ENCODE results near the gene SLC25A24.
"Not testable (repeated sequence)": the region's sequence is repeated elsewhere in the genome, so short reads cannot be mapped to it uniquely, and the experiment has no call there.

The SLC25A24 gene

GRCh38 chr1:108193333-108193732, 6.8 kb downstream of the SLC25A24 start:
- DNase-seq: no peak

GRCh38 chr1:108192581-108192980, 7.6 kb downstream of the SLC25A24 start:
- DNase-seq: no peak

GRCh38 chr1:108190686-108191416, 9.3 kb downstream of the SLC25A24 start:
- DNase-seq: no peak

GRCh38 chr1:108190001-108190634, 10.0 kb downstream of the SLC25A24 start:
- no peak for DNase-seq

GRCh38 chr1:108188801-108189200, 11.3 kb downstream of the SLC25A24 start:
- no peak for DNase-seq

GRCh38 chr1:108182959-108183700, 17.0 kb downstream of the SLC25A24 start:
- DNase-seq: no peak

GRCh38 chr1:108179018-108179417, 21.1 kb downstream of the SLC25A24 start:
- no peak for DNase-seq

- not testable (repeated sequence) for DNase-seq
Observed at GRCh38 chr1:108162409-108162808, 37.7 kb downstream of the SLC25A24 start.

GRCh38 chr1:108159951-108160350, 40.2 kb downstream of the SLC25A24 start:
- DNase-seq: not testable (repeated sequence)

GRCh38 chr1:108158893-108159453, 41.2 kb downstream of the SLC25A24 start:
- no peak for DNase-seq

- DNase-seq: no peak
Observed at GRCh38 chr1:108154314-108154713, 45.8 kb downstream of the SLC25A24 start.

- DNase-seq: no peak
Observed at GRCh38 chr1:108152782-108153222, 47.3 kb downstream of the SLC25A24 start.

- no peak for DNase-seq
Observed at GRCh38 chr1:108151548-108151947, 48.6 kb downstream of the SLC25A24 start.

- DNase-seq: no peak
Observed at GRCh38 chr1:108149796-108150467, 50.2 kb downstream of the SLC25A24 start.

- DNase-seq: not testable (repeated sequence)
Observed at GRCh38 chr1:108144569-108144968, 55.6 kb downstream of the SLC25A24 start.

- no peak for DNase-seq
Observed at GRCh38 chr1:108142773-108143394, 57.3 kb downstream of the SLC25A24 start.

- DNase-seq: no peak
Observed at GRCh38 chr1:108142258-108142657, 57.9 kb downstream of the SLC25A24 start.

- no peak for DNase-seq
Observed at GRCh38 chr1:108141621-108142020, 58.5 kb downstream of the SLC25A24 start.

- no peak for DNase-seq
Observed at GRCh38 chr1:108140936-108141335, 59.2 kb downstream of the SLC25A24 start.

GRCh38 chr1:108140177-108140576, 60.0 kb downstream of the SLC25A24 start:
- DNase-seq: no peak

- not testable (repeated sequence) for DNase-seq
Observed at GRCh38 chr1:108139555-108139954, 60.6 kb downstream of the SLC25A24 start.

- not testable (repeated sequence) for DNase-seq
Observed at GRCh38 chr1:108133148-108133547, 67.0 kb downstream of the SLC25A24 start.
